ENCODE measurements around the gene PIP5KL1. TPM values are rescaled to one million over a fixed set of nuclear protein-coding genes. Genes with fewer than 3 reads are reported as not detected.
"Not testable (repeated sequence)": the region's sequence is repeated elsewhere in the genome, so short reads cannot be mapped to it uniquely, and the experiment has no call there.

PIP5KL1 gene
- polyA plus RNA-seq, 10 donors: 1.3 to 5.7 (median 2.1) TPM

DNA sequence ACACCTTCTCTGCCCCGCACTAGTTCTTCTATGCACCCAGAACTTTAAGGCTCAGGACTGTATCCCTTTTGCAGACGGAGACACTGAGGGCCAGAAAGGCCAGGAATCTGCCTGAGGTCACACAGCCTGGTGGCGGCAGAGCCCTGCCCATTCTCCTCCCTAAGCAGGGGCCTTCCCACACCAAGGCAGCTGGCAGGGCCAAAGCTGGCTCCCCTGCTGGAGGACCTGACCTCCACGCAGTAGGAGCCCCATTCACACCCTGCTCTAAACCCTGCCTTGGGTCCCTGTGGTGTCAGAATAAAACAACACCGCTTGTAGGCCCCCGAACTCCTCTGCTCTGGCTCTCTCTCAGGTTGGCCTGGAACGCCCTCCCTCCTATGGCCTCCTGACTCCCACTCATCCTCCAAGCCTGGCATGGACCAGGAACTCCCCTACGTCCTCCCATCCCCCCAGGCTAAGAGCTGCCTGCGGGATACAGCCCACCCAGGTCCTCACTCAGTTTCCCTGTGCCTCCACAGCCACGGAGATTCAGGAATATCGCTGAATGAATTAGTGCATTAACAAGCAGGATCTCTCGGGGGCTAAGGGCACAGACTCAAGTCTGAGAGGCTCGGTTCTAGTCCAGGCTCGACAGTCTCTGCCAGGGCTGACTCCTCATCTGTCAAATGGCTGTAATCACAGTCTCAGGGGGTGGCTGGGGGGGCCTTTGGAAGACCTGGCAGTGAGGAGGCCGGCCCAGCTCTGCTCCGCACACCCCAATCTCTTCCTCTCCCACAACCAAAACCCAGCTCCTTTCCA lies 34.0 kb downstream of the PIP5KL1 start:
- DNase-seq: no peak

DNA sequence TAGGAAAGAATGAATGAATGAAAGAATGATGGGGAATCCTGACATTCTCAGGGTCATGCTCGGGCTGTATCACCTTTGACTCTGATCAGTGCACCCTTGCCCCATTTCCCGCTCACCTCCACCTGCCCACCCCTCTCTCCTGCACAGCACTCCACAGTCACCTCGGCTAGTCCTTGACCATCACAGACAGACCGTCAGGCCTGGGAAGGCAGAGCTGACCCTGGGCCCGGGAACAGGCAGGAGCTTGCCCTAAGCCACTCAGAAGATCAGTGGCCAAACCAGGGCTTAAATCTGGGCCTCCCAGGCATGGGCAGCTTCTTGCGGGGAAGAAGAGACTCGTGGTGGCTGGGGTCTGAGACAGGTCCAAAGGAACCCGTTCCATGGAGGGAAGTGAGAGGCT lies 34.8 kb downstream of the PIP5KL1 start:
- DNase-seq: no peak

DNA sequence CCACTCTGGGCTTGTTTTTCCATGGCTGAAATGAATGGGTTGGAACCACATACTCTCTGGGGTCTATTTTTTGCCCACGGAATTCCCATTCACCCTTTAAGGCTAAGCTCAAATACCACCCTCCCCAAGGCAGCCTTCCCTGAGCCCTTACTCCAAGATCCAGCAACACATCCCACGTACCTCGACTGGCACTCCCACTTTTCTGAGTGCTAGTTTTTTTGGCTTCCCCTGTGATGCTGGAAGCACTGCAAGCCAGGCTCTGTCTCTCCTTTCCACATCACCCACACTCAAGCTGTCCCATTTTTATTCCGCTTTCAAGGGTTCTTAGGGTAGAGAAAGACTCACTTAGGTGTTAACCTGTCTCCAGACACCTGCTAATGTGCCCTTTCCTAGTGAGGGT lies 37.2 kb downstream of the PIP5KL1 start:
- DNase-seq: no peak

- DNase-seq: no peak
Measured at GRCh38 chr9:127892831-127893230, 37.7 kb downstream of the PIP5KL1 start.

DNA sequence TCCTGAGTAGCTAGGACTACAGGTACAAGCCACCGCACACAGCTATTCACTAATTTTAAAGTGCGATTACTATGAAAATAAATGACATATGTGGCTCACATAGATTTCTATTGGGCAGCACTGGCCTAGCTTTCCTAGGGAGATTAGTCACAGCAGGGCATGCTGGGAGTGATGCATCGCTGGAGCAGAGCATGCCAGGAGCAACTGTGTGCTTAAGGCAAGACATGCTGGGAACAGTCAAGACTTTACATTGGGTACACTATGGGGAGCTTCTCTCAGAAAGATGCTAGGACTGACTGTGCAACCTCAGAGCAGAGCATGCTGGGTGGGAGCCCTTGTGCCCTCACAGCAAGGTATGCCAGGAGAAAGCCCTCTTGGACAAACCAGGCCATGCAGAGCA lies 40.5 kb downstream of the PIP5KL1 start:
- no peak for DNase-seq

DNA sequence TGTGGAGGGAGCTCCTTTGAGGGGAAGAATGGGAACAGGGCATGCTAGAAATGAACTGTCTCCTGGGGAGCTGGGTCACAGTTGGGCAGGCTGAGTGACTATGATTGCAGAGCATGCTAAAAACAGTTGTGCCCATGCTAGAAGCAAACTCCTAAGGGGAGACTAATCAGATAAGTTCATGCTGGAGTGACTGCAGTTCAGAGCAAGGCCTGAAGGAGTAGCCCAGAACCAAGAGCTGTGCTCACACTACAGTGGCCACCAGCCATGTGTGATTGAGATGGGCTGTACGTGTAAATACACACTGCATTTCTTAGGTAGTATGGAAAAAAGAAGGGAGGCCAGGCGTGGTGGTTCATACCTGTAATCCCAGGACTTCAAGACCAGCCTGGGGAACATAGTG lies 42.8 kb downstream of the PIP5KL1 start:
- no peak for DNase-seq

- no peak for DNase-seq
Measured at GRCh38 chr9:127886401-127886972, 44.1 kb downstream of the PIP5KL1 start.

- no peak for DNase-seq
Measured at GRCh38 chr9:127885508-127886281, 44.9 kb downstream of the PIP5KL1 start.

DNA sequence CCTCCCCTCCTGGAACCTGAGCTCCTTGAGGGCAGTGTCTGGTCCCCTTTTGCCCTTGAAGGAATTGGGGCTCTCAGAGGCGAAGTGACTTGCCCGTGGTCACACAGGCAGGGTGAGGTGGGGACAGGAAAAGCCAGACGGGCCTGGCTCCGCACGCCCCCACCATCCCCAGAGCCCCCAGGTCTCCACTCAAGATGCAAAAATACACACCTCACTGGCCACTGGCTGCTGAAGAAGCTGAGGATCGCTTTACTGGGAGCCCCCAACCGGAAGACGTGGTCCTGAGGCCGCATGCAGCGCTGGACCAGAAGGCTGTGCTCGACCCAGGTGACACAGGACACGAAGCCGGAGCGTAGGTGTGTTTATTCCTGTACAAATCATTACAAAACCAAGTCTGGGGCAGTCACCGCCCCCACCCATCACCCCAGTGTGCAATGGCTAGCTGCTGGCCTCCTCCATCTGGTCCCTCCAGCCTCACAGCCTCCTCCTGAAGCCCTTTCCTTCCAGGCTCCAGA lies 45.5 kb downstream of the PIP5KL1 start:
- DNase-seq: no peak

GRCh38 chr9:127884427-127884911 lies 46.1 kb downstream of the PIP5KL1 start:
- DNase-seq: peak in 1 of 3 donors; percentile 44

DNA sequence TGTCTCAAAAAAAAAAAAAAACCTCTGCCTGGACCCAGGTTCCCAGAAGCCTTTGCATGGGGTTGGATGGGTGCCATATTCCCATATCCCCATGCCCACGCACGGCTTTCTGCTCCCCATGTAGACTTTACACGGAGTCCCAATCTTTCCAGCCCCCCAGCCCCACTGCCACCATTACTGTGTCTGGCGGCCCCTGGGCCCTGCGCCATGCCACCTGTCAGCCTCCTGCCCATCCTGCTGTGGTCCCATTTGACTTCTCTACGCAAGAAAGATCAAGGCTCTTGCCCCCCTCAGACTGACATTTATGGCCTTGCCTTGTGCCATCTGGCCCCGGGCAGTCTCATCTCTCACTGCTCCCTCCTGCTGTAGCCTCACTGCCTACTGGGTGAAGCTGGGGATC lies 46.6 kb downstream of the PIP5KL1 start:
- DNase-seq: no peak

DNA sequence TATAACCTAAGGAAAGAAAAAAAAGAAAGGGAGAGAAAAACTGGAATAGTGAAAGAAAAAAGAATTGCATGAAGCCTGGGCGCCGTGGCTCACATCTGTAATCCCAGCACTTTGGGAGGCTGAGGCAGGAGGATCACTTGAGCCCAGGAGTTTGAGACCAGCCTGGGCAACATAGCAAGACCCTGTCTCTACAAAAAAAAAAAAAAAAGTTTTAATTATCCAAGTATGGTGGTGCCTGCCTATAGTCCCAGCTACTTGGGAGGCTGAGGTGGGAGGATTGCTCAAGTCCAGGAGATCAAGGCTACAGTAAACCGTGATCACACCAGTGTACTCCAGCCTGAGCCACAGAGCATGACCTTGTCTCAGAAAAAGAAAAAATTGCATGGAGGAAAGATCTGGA lies 48.9 kb downstream of the PIP5KL1 start:
- not testable (repeated sequence) for DNase-seq

- DNase-seq: no peak
Measured at GRCh38 chr9:127880143-127880542, 50.4 kb downstream of the PIP5KL1 start.

DNA sequence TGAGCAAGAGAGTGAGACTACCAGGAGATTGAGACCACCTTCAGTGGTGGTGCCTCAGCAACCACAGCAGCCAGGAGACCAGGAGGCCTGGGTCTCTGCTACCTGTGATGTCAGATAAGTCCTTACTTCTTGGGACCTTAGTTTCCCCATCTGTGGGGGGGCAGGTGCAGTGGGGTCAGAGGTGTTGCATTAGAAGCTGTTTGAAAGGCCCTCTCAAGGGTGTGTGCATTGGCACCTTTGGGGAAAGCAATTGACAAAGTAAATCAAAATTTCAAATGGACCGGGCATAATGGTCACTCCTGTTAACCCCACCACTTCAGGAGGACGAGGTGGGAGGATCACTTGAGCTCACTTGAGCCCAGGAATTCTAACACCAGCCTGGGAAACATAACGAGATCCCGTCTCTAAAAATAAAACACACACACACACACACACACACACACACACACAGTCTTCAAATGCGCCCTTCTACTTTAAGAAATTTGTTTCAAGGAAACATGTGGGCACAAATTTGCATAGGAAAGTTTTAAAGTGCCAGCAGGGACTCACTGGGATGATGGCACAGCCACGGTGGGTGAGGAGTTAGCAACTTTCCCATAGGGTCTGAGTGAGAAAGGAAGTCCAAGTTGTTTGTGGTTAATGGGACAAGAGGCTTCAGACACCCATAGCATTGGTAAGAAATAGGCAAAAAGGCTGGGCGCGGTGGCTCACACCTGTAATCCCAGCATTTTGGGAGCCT lies 51.8 kb downstream of the PIP5KL1 start:
- no peak for DNase-seq

DNA sequence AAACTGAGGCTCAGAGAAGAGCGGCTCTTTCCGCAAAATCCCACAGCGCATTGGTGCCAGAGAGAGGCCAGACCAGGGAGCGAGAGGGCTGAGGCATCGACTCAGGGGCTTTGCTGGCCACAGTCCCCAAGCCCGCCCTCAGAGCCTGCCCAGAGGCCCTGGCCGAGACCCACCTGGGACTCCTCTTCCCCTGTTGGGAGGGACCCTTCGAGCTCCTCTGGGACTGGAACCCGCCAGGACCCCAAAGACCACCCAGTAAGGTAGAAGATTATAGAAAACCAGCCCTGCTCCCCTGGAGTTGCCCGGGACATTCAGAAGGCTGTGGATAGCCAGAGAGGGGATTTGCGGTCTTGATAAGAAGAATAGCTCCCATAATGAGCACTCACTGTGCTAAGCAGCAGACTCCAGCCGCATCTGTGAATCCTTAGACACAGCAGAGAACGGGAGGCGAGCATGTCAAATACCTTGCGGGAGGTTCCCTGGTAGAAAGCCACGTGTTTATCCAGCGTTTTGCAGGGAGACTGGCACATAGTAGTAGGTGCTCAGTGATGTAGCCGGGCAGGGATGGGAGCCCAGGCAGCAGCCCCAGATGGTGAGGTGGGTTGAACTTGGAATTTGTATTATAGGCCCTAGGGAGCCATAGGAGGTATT lies 52.5 kb downstream of the PIP5KL1 start:
- no peak for DNase-seq

- DNase-seq: peak; percentile 62 to 86 (median 81)
Measured at GRCh38 chr9:127877566-127877998, 53.0 kb downstream of the PIP5KL1 start, which contains the start of gene AK1. Gene AK1, minus strand, starts transcription at chr9:127877675. Its CDS starts 3,058 bp downstream, at chr9:127874617.

GRCh38 chr9:127876764-127877562 lies 53.6 kb downstream of the PIP5KL1 start:
- peak in 1 of 3 donors; percentile 52 for DNase-seq

- peak; percentile 40 to 62 (median 51) for DNase-seq
Measured at GRCh38 chr9:127876026-127876763, 54.4 kb downstream of the PIP5KL1 start.

DNA sequence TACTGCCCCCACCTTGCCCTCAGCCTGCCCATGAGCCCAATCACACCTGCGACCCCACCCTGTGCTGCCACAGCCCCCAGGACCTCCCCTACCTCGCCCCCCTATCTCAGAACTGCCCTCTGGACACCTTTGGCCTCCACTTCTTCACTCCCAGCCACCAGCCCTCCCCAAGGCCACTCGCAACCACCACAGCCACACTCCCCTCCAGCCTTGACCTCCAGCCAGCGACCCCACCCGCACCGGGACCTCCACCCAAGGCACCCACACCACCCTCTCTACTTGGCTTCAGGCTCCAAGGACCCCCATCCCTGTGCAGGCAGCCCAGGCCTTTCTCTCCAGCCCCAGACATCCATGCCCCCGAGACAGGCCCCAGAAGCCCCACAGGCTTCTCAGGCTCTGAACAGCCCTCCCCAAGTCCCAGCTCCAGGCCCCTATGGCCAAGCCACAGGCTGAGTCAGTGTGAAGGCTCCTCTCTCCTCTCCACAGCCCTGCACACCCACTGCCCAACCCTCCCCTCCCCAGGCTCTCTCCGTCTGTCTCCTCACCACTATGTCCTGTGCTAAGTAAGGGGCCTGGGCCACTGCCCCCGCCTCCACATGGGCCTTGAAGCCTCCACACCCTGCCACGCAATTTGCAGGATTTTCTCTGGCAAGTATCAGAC lies 55.1 kb downstream of the PIP5KL1 start:
- DNase-seq: no peak

All from muscle of back (tissue), 11 donors.